GM03348 (cell line): Measurements from ENCODE around the gene HMX2.

ENCODE experiments used
- DNase-seq: peaks from one replicate; pipeline ENCODE4 v3.0.0; 2012; ENCODE audit warnings: low spot score

Gene HMX2

GRCh38 chr10:123139165-123139520 is 8.8 kb upstream of the HMX2 start:
- DNase-seq: no peak

DNA sequence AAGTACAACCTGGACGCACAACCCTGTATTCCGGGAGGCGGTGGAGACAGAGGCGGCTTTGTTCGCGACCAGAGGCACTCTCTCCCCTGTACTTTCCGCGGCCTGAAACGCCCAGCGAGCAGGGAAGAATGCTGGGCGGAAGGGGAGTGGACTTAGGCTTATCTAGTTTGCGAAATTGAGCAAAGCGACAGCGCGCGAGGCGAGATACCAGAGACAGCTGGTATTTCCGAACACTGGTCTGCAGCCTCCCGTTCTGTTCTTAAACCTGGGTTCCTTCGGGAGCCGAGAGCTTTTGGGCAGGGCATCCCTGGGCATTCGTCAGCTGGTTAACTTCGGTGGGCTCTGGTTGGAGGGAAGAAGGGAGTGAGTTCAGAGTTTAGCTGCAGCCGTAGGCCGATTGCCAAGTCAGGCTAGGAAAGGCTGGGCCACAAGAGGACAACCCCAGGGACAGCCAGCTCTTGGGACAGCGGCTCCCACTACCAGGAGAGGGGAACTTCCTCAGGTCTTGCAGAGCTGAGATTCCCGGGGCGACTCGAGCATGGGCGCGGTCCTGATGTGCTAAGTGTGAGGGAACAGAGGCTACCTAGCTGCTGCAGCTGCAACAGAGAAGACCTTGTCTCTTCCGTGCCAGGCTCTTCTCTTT is 8.3 kb upstream of the HMX2 start:
- no peak for DNase-seq

DNA sequence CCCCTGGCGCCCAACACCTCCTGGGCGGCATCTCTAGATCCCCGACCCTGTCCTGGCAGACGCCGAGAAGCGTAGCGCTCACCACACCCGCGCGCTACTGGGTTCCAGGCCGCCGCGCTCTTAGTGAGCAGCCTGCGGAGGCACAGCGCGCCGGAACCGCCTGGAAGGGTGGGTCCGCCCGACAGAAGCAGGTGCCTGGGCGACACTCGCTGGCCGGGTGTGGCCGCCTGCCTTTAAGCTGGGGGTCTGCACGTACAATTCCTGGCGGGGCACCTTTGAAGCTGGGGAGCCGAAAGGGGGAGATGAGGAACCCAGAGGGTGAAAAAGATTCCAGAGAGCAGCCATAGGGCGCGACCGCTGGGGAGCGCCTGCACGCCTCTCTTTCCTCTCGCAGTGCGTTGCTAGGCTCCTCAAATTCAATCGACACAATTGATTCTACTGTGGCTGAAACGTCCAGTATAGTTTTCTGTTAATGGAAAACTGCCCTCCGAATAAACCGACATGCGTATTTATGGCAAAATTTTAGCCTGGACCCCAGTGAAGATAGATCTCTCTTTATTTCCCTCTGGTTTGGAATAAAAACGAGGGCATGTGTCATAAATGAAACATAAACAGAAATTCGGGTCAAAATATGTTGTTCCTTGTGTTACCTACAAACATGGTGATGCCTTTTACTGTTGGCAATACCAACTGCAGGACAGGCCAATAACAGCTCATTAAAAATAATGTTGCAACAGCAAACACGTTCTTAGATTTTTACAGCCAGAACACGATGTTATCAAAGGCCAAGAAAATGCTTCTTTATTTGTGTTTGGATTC is 7.6 kb upstream of the HMX2 start:
- no peak for DNase-seq

- no peak for DNase-seq
Observed at GRCh38 chr10:123140983-123141390, 6.9 kb upstream of the HMX2 start.

DNA sequence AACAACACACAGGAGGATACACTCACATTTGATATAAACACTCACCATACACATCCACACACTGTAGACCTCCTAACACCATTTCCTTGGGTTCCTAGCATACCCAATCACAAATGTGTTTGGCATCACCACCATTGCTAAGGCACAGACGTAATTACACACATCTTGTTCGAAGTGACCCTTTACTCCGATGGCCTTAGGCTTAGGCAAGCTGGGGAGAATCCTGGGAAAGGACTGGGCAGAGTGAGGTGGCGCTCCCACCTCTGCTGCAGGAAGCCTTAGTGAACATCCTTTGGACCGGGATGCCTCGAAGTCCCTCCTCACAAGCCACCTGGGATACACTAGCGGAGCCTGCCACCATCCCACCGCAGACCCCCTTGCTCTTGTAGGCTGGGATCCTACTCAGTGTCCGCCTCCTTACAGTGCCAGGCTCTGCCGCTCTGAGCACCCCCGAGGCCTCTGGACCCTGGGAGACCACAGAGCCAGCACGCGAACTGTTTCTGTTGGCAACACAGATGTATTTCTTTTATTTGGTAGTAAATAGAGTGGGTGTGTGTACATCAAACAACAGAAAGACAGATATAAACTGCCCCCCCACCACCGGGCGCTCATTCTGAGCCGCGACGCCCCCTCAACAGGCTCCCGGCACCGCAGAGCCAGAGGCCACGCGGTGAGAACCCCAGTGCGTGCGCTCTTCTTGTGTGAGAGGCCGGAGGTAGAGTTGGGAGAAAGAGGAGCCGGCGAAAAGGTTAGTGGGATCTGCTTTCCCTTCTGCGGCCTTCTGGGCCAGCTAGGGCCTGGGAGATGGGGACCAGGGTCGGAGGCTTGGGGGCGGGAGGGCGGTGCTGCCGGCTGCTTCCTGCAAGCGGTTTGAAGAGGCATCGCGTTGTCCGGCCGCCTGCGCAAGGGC is 5.9 kb upstream of the HMX2 start:
- DNase-seq: no peak

- no peak for DNase-seq
Observed at GRCh38 chr10:123142701-123143161, 5.2 kb upstream of the HMX2 start.

DNA sequence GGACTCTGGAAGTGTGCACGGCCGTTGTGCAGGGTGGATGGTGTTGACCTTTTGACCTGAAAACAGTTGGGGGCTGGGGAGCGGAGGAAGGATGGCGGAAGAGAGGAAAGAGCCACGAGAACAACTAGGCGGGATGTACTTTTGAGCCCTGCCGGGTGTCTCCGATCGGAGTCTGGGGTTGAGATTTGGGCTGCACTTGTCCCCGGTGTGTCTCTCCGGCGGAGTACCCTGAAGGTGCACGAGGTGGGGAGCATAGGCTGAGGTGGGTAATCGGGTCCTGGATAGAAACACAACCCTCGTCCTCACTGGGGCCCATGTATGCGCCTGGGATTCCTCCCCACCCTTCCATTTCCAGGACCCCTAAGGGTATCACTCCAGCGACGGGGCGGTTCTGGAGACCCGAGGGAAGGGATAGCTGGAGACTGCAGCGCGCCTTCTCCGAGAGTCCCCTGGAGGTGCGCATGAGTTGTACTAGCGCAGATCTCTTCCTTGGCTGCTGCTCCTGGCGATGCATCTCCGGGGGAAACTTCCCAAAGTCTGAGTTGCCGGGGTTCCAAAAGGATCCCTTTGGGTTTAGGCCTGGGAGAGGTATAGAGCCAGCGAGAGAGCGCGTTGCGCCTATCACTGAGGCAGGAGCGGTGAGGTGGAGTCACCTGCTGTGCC is 4.6 kb upstream of the HMX2 start:
- no peak for DNase-seq

DNA sequence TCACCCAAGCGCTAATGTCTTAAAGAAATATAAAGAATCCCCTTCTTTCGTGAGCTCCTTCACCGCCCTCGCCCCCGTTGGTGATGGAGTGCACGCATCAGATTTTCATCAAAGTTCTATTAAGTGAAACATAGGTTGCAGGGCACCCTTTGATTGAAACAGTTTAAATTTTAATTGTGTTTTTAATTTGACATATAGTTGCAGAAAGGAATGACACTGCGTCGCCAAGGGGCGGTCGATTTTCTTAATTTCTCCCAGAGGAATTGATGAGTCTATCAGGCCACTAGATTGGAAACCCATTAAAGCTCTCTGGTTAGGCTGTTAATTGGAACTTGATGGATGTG is 4.1 kb upstream of the HMX2 start:
- no peak for DNase-seq

DNA sequence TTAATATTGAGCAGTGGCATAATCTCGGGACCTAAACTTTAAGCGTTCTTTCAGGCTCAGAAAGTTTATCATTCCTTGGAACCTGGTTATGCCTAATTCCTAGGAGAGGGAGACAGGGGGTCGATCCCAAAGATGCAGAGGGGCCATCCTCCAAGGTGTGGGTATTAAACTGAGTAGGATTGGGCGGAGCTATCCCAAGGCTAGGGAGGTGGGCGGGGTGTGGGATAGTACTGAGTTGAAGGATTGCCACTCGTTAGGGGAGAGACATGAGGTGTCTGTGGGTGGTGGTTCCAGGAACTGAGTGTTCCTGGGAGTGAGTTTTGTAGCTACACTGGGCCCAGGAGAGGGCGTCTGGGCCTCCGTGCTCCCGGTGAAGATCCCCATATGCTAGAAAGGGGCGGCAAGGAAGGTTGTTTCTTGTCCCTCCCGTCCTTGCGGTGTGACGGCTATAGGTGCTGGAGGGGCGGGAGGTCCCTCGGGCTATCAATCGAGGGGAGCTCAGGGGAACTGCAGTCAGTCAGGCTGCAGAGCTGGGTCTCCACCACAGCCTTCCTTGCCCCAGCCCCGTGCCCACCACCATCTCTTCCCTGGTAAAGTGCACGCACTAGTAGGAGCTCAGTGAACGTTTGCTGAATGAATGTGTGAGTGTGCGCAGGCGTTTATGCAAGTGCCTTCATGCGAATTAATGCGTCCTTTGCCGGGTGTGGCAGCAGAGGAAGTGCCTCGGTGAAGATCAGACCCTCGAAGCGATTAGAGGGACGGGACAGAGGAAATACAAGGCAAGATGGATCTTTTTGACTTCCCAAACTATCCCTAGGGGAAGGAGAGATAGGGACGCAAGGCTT is 3.0 kb upstream of the HMX2 start:
- DNase-seq: no peak

GRCh38 chr10:123145542-123146012 is 2.4 kb upstream of the HMX2 start:
- no peak for DNase-seq

DNA sequence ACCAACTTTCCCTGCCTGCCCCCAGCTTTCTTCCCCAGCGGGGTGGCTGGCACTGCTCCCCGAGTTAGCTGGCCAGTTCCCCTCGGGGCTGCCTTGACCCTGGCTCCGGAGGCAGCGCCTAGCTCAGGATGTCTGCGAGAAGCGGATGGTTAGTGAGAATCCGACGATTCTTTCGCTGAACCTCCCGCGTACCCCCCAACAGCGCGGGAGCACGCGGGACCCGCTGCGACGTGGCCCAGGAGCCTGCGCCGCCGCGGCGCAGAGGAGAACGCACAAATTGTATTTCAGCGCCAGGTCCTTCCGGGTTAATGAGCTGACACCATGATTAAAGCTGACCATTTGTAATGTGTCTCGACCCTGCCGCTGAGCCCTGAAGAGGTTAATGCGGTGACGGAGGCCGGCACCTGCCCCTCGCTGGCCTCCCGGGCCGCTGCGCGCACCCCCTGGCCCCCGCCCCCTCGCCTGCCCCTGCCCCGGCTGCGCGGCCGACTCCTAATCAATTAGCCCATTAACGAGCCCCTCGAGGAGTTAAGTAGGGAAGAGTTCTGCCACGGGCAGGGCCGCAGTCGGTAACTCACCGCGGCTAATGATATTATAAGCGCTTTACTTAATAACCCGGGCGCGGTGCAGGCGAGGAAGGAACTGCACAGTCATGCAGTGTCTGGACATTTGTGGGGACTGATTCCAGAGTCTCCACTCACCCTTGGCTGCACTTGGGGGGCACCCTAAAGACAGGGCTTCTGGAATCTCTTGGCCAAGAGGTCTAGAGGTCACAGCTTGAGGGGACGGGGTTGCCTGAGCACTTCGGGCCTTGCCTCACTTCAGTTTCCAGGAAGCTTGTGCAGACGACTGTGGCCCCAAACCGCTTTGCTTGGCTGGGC is 1.7 kb upstream of the HMX2 start:
- no peak for DNase-seq

DNA sequence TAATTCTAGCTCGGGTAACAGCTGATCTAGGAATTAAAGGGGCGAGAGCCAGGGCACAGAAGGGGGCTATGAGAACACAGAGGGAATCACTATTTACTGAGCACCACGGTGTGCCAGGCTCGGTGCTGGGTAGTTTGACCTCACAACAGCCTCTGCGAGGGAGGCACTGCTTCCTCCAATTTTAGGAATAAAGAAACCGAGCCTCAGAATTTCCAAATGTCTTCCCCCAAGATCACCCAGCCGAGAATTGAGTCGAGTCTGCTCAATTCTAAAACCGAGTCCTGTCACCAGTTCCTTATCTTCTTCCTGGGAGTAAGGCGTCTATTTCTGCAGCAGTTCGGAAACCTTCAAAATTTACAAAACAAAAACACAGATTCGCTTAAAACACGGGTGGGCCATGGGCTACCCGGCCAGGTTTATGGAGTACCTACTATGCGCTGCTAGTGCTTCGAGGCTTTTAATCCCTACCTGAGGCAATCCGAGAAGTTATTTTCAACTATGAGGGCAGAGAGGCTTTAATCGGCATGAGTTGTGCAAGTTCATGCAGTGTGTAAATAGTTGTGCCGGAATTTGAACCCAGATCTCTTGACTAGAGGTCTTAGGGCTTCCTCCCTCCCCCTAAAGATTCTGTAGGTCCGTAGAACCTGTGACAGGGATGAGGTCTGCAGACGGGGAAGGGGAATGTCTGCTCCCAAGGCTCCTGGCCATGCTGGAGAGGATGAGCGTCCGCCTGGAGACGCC is 872 bp upstream of the HMX2 start:
- DNase-seq: no peak

- no peak for DNase-seq
Observed at GRCh38 chr10:123148414-123149161, 652 bp downstream of the HMX2 start.

DNA sequence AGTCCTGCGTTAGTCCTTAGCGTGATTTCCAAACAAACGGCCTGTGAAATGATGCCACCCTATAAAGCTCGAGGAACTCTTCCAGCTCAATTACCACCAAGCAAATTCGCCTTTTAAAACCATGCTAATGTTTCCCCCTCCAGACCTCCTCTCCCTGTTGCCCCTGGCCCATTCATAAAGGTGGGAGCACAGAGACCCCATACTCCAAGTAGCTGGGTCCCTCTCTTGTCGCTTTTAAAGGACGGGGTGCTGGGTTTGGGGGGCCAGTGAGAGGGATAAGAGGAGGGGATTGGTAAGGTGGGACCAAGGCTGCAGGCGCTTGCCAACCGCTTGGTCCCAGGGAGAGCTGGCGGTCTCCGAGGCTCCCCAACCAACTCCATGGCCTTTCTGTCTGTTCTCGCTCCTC is 1.2 kb downstream of the HMX2 start:
- DNase-seq: no peak

GRCh38 chr10:123149568-123150270 is 1.8 kb downstream of the HMX2 start:
- peak; percentile 54 for DNase-seq

- DNase-seq: no peak
Observed at GRCh38 chr10:123150271-123150985, 2.5 kb downstream of the HMX2 start.

DNA sequence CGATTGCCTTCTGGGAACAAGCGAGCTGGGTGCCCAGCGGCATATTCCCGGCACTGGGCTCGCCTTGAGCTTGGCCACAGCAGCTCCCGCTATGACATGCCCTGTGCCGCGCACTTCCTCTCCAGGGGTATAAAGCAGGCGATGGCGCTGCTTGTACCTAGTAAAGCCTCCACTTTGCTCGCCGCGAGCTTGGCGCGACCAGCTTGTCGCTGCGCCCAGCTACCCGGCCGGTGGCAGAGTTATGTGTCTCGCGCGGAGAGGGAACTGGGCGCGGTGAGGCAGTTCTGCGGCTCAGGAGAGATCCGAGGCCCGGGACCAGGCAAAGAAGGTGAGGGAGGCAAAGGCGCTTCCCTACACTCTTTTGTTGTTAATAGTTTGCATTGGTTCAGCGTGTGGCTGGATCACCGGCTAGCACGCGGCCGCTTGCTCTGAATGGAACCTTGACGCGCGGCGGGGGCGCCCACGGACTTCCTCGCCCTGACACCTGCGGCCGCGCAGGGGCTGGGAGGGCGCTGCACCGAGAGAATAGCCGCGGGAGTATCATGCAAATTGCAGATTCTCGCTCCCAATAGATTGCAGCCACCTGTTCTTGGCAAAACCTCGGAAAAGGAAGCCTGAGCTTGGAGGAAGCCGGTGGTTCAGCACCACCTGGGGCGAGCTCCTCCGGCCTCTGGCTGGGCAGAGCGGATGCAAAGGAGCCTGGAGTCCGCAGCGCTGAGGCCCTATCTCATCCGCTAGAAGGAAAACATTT is 3.2 kb downstream of the HMX2 start:
- no peak for DNase-seq
